GM21576 (cell line): ENCODE results near the gene COL4A2.
"Not testable (repeated sequence)": the region's sequence is repeated elsewhere in the genome, so short reads cannot be mapped to it uniquely, and the experiment has no call there.

Experiments
- ATAC-seq: cut with Tn5 transposase; IDR thresholded peaks from one replicate; pipeline ENCODE4 v1.9.1; 2021; ENCODE audit warnings: mild to moderate bottlenecking, moderate library complexity; ENCODE audit not compliant: unreplicated experiment

COL4A2 gene

DNA sequence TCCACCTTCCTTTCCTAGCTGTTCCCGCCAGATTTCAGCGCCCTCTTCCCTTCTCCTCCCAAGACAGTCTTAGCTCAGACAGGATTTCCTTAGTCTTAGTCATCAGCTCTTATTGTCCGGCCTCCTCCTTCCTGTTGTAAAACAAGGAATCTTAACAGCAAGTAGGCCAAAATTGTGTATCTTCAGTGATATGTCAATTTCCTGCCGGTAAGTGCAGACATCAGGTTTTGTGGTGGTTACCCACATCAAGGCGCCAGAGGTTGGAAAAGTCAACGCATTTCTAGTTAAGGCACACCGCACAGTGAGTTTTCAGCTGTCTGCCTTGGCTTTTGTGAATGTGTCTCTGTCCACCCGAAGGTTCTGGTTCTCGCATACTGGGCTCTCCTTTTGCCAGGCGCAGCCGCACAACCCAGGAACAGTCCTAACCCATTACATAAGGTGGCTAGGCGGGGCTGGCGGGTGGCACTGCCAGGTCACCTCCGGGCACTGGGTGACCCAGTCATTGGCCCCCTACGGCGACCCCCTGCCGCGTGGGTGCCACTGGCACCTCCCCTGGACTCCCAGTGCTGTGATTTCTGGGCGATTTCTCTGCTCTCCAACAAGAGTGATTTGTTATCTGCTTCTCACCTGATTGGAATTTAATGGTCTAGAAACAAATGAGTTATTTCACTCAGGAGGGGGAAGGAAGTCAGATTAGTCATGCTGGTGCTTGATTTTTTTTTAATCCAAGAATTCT is 12.9 kb downstream of the COL4A2 start:
- no peak for ATAC-seq

- ATAC-seq = no peak
Measured at GRCh38 chr13:110320645-110321044, 13.6 kb downstream of the COL4A2 start.

- not testable (repeated sequence) for ATAC-seq
Measured at GRCh38 chr13:110321573-110321972, 14.5 kb downstream of the COL4A2 start.

DNA sequence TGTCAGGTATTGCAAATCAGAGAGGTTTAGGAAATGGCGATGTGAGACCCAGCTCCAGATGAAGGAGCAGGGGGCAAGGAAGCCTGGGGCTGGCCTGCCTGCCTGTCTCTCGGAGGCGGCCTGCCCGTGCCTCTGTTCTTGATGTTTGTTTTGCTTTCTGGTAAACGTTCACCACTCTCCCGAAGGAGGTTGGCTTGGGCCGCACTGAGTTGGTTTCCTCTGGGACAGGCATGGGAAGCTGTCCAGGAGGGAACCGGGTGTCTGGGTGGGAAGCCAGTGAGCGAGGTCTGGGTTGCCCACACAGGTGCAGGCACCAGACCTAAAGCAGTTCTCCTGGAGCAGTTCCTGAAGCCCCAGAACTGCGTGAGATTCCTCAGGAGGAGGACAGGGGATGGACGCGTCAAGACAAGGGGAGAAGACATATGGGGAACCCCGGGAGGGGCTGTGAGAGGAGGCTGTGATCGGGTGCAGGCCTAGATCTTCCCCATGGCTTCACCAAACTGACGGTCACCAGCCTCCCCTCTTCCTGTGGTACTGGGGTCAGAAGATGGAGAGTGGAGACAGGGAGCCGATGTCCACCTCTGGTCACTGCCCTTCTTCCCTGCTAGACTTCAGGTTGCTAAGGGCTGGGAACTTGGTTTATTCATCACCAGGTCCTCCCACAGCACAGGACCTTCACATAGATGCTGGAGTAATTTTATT is 15.2 kb downstream of the COL4A2 start:
- no peak for ATAC-seq

DNA sequence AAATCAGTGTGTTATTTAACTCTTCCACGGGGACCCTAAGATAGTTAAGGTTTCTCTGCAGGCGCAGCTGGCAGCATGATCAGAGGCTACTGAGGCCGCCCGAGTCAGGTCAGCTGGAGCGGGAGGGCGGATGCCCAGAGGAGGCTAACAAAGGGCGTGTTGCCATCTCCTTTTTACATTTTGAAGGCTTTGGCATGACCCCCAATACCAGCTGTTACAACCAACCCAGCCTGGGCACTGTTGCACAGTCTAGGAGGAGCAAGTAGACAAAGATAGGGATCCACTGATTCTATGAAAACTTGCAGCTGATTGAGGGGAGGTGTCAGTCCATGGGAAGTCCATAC is 15.7 kb downstream of the COL4A2 start:
- ATAC-seq = no peak

DNA sequence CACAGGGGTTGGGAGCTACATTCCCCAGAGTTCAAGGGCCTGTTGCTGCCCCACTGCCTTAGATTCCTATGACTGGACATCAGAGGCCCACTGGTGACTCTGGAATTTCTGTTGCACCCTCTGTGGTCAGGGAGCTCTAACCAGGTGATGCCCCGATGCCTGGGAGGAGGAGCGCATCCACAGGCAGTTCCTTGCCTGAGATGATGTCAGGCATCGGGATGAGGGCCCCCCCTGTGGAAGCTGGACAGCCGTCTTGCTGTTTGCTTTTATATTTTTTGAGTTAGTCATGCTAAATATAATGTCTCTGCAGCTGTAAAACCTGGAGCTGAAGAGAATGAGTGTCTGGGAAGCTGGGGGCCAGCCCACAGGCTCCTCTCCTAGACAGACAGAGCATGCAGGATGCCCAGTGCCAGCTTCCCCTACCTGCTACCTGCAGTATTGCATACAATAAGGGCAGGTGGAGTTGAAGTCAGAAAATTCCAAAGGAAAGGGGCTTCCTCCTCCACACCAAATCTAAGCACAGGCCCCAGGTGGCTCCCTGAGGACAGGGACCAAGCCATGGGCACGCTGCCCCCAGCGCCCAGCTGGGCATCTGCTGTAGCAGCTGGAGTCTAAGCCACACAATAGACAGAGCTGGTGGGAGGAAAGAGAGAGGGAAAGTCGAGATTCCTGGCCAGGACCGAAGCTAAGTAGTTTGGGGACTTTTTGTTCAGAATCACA is 16.2 kb downstream of the COL4A2 start:
- no peak for ATAC-seq

GRCh38 chr13:110324026-110324749 is 17.1 kb downstream of the COL4A2 start:
- no peak for ATAC-seq

- ATAC-seq = no peak
Measured at GRCh38 chr13:110326263-110326904, 19.3 kb downstream of the COL4A2 start.

- ATAC-seq = no peak
Measured at GRCh38 chr13:110327051-110327721, 20.1 kb downstream of the COL4A2 start.

DNA sequence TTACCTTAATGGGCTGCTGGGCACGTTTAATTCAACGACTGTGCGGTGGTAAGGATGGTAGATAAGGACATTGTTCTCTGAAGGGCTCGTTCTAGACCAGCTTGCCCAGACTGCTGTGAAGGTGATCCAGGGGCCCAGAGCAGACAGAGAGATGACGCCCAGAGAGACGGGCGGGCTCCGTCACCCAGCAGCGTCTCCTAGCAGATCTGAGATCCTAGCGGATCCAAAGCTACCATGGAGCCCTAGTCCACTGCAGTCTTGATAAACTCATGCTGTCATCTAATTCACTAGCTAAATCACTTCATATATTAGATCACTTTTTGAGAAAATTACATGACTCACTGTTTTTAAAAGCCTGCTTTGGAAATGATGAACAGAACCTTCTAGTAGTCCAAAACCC is 21.5 kb downstream of the COL4A2 start:
- ATAC-seq = no peak

DNA sequence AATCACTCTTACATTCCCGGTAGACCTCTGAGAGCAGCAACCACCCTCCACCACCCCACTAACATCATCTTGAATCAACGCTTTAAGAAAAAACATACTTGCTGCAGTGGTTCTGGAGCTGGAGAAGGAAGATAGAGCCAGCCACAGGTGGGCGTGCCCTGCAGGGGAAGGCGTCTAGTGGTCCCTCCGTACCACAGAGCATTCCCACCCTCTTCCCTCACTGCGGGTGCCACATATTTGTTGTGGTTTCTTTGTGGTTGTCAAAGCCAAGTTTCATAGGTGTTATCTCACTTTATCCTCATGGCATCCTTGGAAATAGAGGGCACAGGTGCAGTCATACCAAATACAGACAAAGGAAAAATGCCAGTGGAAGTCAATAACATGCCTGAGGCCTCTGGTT is 22.2 kb downstream of the COL4A2 start:
- ATAC-seq = no peak

DNA sequence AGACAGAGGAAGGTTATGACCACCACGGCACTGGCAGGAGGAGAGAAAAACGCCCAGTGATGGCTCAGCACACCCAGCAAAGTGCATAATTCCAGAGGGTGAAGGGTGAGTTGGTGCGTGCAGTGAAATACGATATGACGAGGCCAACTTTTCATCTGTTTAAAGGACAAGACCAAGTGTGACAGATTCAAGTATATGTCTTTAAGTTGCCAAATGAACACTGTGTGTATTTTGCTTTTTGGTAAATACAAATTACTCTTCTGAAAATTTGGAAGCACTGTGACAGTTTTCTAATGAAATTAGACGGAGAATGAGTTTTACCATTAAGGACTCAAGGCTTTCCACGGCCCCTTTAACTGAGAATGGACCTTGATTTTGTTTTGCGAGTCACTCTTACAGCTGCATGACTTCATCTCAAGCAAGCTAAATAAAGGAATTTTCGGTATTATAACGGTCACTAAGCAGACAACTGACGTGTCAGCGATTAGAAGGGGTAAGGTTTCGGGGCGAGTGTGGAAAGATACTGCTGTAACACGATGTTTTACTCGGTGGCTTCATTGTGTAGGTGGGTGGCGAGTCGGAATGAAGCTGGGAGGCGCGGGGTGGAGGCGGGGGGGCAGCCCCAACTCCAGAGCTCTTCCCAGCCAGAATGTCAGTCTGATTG is 22.8 kb downstream of the COL4A2 start:
- no peak for ATAC-seq

DNA sequence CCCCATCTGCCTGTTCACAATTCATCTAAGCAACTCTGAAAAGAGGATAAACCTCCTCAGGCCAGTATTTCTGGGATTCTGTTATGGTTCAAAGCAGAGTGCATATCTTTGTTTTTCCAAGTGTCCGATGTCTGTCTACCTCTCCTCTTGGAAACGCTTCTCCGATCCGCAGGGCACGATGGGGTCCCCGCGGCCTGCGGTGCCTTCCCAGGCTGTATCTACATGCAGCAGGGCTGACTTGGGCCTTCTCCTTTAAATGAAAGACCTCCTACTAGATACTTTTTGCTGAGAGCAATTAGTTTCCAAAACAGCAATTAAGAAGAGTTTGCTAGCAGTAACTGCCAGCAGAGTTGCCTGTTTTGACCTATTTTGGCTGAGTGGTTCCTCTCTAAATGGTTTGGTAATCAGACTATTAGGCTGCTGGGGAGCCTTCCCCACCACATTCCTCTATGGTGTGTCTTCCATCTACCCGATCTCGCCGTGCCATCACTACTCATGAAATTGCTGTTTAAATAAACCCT is 23.5 kb downstream of the COL4A2 start:
- ATAC-seq = no peak

DNA sequence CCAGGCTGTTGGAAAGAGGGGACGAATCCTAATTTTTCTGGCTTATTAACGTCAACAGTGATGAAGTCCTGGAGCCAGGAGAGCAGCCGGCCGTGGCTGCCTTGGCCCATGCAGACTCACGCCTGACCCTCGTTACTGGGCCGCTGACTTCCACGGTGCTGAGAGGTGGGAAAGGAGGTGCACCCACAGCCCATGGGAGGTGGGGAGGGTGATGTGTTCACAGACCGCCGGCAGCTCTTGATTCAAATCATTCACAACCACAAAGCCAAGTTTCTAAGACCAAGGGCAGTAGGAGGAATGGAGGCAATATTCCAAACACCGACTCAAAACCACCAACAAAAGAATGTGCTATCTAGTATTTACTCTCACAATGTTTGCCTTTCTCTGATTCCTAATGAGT is 24.3 kb downstream of the COL4A2 start:
- no peak for ATAC-seq

GRCh38 chr13:110332750-110333149 is 25.7 kb downstream of the COL4A2 start:
- ATAC-seq = no peak

GRCh38 chr13:110333837-110334236 is 26.8 kb downstream of the COL4A2 start:
- no peak for ATAC-seq

DNA sequence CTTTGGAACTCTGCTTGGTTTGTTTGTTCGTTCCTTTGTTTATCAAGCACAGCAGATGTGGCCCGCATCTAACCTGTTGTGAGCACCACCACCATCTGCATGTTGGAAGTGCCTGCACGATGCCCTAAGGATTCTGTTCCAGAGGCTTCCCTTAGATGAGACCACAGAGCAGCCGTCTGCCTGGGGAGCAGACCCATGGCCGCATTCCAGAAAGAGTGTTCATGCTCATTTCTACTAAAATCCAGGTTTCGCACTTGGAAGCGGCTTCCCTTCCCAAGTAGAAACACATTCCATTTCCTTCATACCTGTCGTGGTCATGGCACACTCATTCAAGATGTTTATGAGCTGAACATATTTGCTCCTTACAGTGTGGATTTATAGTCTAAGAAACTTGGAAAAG is 27.2 kb downstream of the COL4A2 start:
- no peak for ATAC-seq

GRCh38 chr13:110334841-110335490 is 27.9 kb downstream of the COL4A2 start:
- ATAC-seq = no peak

DNA sequence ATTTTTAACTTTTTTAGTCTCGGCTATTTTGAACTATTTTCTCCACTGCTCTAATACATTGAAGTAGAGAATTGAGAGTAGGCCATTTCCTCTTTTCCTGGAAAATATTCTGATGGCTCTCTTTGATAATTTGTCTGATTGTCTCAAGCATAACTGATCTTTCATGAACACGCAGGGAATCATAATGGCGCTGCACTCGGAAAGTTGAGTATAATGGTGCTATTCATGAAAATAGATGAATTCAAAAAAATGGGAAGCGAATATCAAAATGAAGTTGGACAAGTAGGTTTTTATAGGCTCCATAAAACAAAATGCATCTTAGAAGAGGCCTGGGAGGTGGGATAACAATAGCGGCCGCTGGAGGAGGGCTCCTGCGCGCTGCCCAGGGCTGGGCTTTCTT is 29.0 kb downstream of the COL4A2 start:
- ATAC-seq = no peak
